ENCODE data around the gene RNF224.

DNA sequence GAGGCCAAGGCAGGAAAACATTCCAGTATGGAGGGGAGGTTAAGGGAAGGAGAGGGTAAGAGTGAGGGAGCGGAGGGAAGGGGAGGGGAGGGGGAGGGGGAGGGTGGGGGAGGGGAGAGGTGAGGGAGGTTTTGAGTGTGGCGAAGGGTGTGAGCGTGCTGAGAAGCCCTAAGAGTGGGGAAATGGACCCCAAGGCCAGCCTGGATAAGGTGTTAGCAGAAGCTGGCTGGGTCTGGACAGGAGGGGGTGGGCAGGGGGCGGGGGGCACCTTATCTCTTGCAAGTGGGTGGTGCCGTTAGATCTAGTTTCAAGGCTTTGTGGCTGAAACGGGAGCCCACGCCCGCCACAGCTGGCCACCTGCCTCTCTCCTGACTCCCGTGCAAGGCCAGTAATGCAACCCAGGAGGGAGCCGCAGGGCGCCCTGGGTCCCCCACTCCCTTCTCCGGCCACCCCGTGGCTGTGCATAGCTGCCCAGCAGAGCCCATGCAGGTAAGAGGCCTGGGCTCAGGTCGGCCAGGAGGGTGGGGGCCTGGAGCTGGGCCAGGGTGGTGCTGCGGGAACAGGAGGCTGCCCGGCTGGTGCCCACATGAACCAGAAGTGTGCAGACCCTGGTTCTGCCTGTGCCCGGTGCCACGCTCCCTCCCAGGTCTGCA is 677 bp downstream of the RNF224 start:
- TF ChIP-seq, protein P1, sequence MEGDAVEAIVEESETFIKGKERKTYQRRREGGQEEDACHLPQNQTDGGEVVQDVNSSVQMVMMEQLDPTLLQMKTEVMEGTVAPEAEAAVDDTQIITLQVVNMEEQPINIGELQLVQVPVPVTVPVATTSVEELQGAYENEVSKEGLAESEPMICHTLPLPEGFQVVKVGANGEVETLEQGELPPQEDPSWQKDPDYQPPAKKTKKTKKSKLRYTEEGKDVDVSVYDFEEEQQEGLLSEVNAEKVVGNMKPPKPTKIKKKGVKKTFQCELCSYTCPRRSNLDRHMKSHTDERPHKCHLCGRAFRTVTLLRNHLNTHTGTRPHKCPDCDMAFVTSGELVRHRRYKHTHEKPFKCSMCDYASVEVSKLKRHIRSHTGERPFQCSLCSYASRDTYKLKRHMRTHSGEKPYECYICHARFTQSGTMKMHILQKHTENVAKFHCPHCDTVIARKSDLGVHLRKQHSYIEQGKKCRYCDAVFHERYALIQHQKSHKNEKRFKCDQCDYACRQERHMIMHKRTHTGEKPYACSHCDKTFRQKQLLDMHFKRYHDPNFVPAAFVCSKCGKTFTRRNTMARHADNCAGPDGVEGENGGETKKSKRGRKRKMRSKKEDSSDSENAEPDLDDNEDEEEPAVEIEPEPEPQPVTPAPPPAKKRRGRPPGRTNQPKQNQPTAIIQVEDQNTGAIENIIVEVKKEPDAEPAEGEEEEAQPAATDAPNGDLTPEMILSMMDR (IDR thresholded peaks at IDR 0.05): no peak
- no peak for TF ChIP-seq POLR2A (IDR thresholded peaks at IDR 0.05)
